ENCODE results near the gene FGF12.

Gene FGF12

GRCh38 chr3:192489579-192489978 is 237.8 kb downstream of the FGF12 start:
- DNase-seq, result no peak

DNA sequence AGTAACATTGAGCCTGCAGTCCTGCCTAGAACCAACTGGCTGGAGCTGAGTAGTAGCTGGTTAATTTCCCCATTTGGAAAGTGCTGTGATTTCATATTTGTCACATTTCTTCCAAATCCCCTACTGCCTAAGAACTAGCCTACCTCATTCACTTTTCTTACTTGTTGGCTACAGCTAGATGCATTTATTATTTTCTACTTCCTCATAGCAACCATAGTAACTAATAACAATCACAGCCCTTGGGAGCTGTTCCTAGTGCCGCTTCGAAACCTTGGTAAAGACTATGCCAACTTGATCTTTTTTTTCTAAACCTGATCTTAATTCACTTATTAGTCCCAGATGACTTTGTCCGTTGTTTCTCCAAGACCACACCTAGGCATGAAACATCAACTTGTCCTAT is 240.3 kb downstream of the FGF12 start:
- DNase-seq, result no peak

- no peak for DNase-seq
These were observed 244.5 kb downstream of the FGF12 start for GRCh38 chr3:192482809-192483208.

GRCh38 chr3:192482391-192482790 is 244.9 kb downstream of the FGF12 start:
- DNase-seq, result no peak

- DNase-seq, result no peak
These were observed 245.7 kb downstream of the FGF12 start for GRCh38 chr3:192481638-192482037.

GRCh38 chr3:192467230-192468140 is 259.9 kb downstream of the FGF12 start:
- peak; percentile 59 for DNase-seq

GRCh38 chr3:192449036-192449435 is 278.3 kb downstream of the FGF12 start:
- peak; percentile 11 for DNase-seq

DNA sequence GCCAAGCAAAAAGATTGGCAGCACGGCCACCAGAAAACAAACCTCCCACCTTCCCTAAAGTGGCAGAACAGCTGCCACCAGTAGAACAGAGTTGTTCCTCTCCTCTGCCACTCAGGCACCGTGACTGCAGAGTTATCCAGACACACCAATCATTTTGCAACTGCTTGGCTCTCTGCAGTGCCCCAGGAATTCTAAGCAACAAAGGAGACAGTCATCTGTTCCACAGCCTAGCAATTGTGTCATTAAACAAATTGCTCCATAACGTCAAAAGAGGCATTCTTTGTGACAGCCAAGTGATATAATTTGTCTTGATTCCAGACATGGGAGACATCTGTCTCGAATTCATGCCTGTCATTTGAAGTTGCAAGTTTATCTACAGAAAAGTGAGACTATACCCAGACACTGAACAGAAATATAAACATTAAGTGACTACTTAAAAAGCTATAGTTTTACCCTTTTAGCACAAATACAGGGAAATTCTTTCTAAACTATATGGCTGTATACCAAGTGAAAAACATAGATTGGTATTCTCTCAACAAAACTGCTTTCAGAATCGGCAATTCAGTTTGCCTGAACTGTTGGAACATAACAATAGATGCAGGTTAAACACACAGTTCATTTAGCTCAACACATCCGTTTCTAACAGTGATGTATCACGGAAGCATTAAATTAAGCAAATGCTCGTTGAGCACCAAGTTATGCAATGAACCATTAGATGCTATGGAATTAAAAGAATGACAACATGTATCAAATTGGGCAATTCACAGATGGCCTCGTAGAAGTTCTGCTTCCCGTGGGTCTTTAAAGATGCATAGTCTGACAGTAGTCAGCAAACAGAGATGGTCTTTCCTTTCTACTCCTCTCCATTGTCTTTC is 281.3 kb downstream of the FGF12 start:
- peak; percentile 80 for DNase-seq

- DNase-seq, result no peak
These were observed 282.6 kb downstream of the FGF12 start for GRCh38 chr3:192444791-192445106.

DNA sequence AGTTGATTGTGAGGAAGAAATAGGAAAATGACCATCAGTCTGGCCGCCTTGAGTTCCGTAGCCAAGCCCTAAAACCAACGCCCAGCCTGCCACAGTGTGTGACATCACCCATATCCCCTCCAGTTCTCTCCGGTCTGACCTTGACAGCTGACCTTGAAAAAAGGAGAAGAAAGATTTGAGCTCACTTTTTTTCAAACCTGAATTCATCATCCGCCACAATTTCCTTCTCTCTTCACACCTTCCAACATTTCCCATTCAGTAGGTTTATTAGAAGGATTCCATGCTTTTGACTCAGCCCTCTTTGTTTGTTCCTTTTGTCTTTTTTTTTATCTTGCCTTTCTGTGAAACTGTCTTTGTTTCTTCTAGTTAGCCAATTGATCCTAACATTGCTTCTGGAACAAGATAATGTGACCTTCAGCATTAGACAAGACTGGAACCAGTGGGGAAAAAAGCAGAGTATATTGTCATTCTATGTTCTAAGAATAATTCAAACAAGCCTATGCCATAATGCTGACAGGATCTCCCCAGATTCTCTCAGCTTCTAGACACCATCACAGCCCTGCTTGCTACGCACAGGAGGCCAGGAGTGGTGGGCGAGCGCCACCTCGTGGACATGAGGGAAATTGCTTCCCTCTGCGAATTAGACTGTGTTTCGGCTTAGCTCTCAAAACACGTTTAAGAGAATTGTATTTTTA is 283.1 kb downstream of the FGF12 start:
- peak; percentile 67 for DNase-seq

DNA sequence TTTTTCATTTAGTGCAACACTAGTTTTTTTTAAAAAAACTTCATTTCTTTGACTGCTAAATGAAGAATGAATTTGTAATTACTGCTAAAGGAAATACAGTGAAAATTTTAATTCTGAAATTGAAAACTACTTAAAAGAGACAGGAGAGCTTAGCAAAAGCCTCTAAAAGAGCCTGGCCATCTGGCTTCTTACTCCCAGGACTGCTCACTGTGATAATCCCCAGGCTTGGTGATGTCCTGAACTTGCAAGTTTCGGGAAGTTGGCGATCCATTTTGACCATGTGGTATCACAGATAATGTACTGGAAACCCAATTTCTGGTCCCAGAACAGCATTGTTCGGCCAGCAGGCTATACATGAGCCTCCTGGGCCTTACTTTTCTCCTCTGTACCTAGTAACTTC is 292.1 kb downstream of the FGF12 start:
- DNase-seq, result no peak

GRCh38 chr3:192434186-192434585 is 293.2 kb downstream of the FGF12 start:
- no peak for DNase-seq

- DNase-seq, result no peak
These were observed 293.6 kb downstream of the FGF12 start for GRCh38 chr3:192433704-192434103.

DNA sequence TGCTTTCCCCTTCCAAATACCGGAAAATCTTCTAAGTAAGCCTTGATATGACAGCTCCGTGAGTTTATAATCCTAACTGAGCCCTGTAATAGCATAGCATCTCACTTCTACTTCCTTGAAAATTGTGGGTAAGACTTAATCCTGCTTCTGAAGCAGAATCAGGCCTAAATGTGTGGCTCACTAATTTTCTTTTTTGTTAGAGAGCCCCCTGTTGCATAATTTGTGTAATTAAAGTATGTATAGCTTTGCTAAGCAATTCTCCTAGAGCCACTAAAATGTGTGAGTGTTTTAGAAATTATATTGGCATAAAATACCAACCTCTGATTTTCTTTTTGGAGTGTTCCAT is 304.4 kb downstream of the FGF12 start:
- peak; percentile 37 for DNase-seq

GRCh38 chr3:192422321-192422996 is 304.9 kb downstream of the FGF12 start:
- no peak for DNase-seq

GRCh38 chr3:192419312-192419711 is 308.0 kb downstream of the FGF12 start:
- DNase-seq, result no peak

- DNase-seq, result no peak
These were observed 309.7 kb downstream of the FGF12 start for GRCh38 chr3:192417559-192418055.

DNA sequence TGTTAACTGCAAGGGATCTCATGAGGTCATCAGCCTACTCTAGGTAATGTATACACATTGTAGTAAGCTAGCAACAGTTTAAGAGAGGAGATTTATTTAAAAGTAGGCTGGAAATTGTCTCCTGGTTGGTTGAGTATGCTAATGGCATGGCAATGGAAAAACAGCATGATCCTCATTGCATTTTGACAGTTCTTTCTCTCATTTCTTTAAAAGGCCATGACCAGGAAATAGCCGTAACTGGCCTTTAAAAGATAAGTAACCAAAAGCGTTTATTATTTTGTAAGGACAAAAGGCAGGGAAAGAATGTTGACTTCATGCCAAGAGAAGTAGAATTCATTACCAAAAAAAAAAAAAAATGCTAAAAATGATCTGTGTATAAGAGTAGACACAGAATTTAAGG is 310.3 kb downstream of the FGF12 start:
- DNase-seq, result no peak

- DNase-seq, result no peak
These were observed 313.9 kb downstream of the FGF12 start for GRCh38 chr3:192413461-192413860.

- no peak for DNase-seq
These were observed 316.7 kb downstream of the FGF12 start for GRCh38 chr3:192410684-192410960.

GRCh38 chr3:192409838-192410683 is 317.3 kb downstream of the FGF12 start:
- no peak for DNase-seq

Data from NCI-H1436 (cell line).